H1 (cell line): ENCODE measurements around the gene PKMYT1. TPM values are rescaled to one million over a fixed set of nuclear protein-coding genes. Genes with fewer than 3 reads are reported as not detected.

Source experiments
- CTCF ChIA-PET: fragments of 300-600 bp; sonication (Branson Sonifier 250); formaldehyde crosslinking; loops from one replicate; lab custom pipeline; 2021; ENCODE audit not compliant: partially characterized antibody; lab: Charles Lee
- POLR2A ChIA-PET: fragments of 300-600 bp; sonication (Branson Sonifier 250); formaldehyde crosslinking; loops from one replicate; lab custom pipeline; 2021; ENCODE audit warnings: inconsistent platforms; ENCODE audit not compliant: partially characterized antibody; lab: Charles Lee
- DNase-seq, 2 experiments: peaks; one replicate each; pipeline versions ENCODE4 v3.0.0 to v3.0.0-alpha.2; 2010 to 2022; ENCODE audit warnings: low spot score in 2 of 2, low read depth in 1 of 2, mixed read lengths in 1 of 2
- FAIRE-seq: peaks from 2 replicates; lab custom pipeline; 2011; peaks lifted over from hg19 to GRCh38; lab: Jason Lieb, UNC
- H2AFZ ChIP-seq: 2 replicates; pipeline ENCODE4 v1.8.1; 2012; ENCODE audit warnings: low read length, inconsistent platforms
- H2AK5ac ChIP-seq: 2 replicates; pipeline ENCODE4 v1.6.1; 2013; ENCODE audit warnings: low read depth, low read length
- H2BK120ac ChIP-seq: replicated peaks from 2 replicates; pipeline ENCODE3; 2013; ENCODE audit warnings: low read depth, low read length, inconsistent platforms
- H2BK12ac ChIP-seq: 2 replicates; pipeline ENCODE4 v1.6.1; 2013; ENCODE audit warnings: low read depth, low read length
- H2BK15ac ChIP-seq: 2 replicates; pipeline ENCODE4 v1.6.1; 2013; ENCODE audit warnings: low read length
- H2BK20ac ChIP-seq: 2 replicates; pipeline ENCODE4 v1.6.1; 2013; ENCODE audit warnings: low read length
- H2BK5ac ChIP-seq: 2 replicates; pipeline ENCODE4 v1.6.1; 2013; ENCODE audit warnings: low read depth, low read length
- H3K14ac ChIP-seq: 2 replicates; pipeline ENCODE4 v1.6.1; 2013; ENCODE audit warnings: inconsistent platforms; ENCODE audit not compliant: insufficient read length
- H3K18ac ChIP-seq: 2 replicates; pipeline ENCODE4 v1.6.1; 2013; ENCODE audit warnings: low read length; ENCODE audit errors: extremely low read depth
- H3K23ac ChIP-seq: 2 replicates; pipeline ENCODE4 v1.6.1; 2013; ENCODE audit warnings: inconsistent platforms; ENCODE audit not compliant: insufficient read length
- H3K23me2 ChIP-seq: 2 replicates; pipeline ENCODE4 v1.6.1; 2013; ENCODE audit warnings: low read depth, low read length
- H3K27ac ChIP-seq: 2 replicates; pipeline ENCODE4 v1.6.1; 2011; ENCODE audit warnings: low read depth, low read length, inconsistent platforms
- H3K27me3 ChIP-seq, 4 experiments: replicated peaks in 1 of 4; 1 replicate in 1 of 4; 2 replicates in 3 of 4; pipeline versions ENCODE4 v1.6.1 to v1.8.1; 2011 to 2013; ENCODE audit warnings: low read length in 3 of 4, mild to moderate bottlenecking in 3 of 4, inconsistent platforms in 2 of 4, mixed read lengths in 2 of 4, moderate library complexity in 1 of 4; ENCODE audit not compliant: control insufficient read depth in 3 of 4, insufficient read depth in 3 of 4; ENCODE audit errors: extremely low read depth in 1 of 4
- H3K36me3 ChIP-seq, 4 experiments: 2 replicates each; pipeline versions ENCODE4 v1.6.1 to v1.8.1; 2011 to 2013; ENCODE audit warnings: mild to moderate bottlenecking in 4 of 4, low read length in 3 of 4, moderate library complexity in 2 of 4, control low read depth in 1 of 4, inconsistent platforms in 1 of 4; ENCODE audit not compliant: insufficient read depth in 4 of 4, control insufficient read depth in 2 of 4
- H3K4ac ChIP-seq: replicated peaks from 2 replicates; pipeline ENCODE3; 2013; ENCODE audit warnings: low read length, low read depth, mixed read lengths, inconsistent platforms; ENCODE audit not compliant: insufficient read length
- H3K4me1 ChIP-seq, 4 experiments: replicated peaks in 1 of 4; 1 replicate in 1 of 4; 2 replicates in 3 of 4; pipeline versions ENCODE4 v1.6.1 to v1.8.1; 2011 to 2013; ENCODE audit warnings: low read length in 3 of 4, inconsistent platforms in 2 of 4, mixed read lengths in 1 of 4; ENCODE audit not compliant: insufficient read depth in 4 of 4, control insufficient read depth in 3 of 4
- H3K4me2 ChIP-seq, 2 experiments: 2 replicates each; pipeline versions ENCODE4 v1.6.1 to v1.8.1; 2011 to 2013; ENCODE audit warnings: low read depth in 2 of 2, low read length in 2 of 2, control low read depth in 1 of 2, inconsistent platforms in 1 of 2, mild to moderate bottlenecking in 1 of 2; ENCODE audit not compliant: insufficient read depth in 1 of 2
- H3K4me3 ChIP-seq, 4 experiments: fragments of 200-600, 300-600 bp in 1 of 4; sonication (generic), shearing (Covaris generic), sonication (Bioruptor Twin) in 1 of 4; 2 replicates each; pipeline versions ENCODE4 v1.5.1 to v1.8.1; 2011 to 2016; ENCODE audit warnings: low read length in 4 of 4, low read depth in 3 of 4, control low read depth in 2 of 4, inconsistent platforms in 2 of 4, mild to moderate bottlenecking in 2 of 4, mixed read lengths in 1 of 4, moderate library complexity in 1 of 4; ENCODE audit not compliant: insufficient read depth in 2 of 4; ENCODE audit errors: extremely low read depth in 1 of 4
- H3K56ac ChIP-seq: replicated peaks from 2 replicates; pipeline ENCODE3; 2013; ENCODE audit warnings: low read depth, mild to moderate bottlenecking, mixed read lengths, low read length, inconsistent platforms; ENCODE audit not compliant: insufficient read length
- H3K79me1 ChIP-seq: 2 replicates; pipeline ENCODE4 v1.6.1; 2013; ENCODE audit warnings: low read depth, low read length, control low read depth
- H3K79me2 ChIP-seq, 2 experiments: 2 replicates each; pipeline versions ENCODE4 v1.6.1 to v1.8.1; 2012 to 2013; ENCODE audit warnings: low read length in 2 of 2, mild to moderate bottlenecking in 2 of 2, inconsistent platforms in 1 of 2; ENCODE audit not compliant: insufficient read depth in 2 of 2, control insufficient read depth in 1 of 2
- H3K9ac ChIP-seq, 4 experiments: replicated peaks in 1 of 4; 1 replicate in 1 of 4; 2 replicates in 3 of 4; pipeline versions ENCODE4 v1.6.1 to v1.8.1; 2011 to 2013; ENCODE audit warnings: low read depth in 3 of 4, low read length in 3 of 4, control low read depth in 2 of 4, mild to moderate bottlenecking in 2 of 4, moderate library complexity in 2 of 4, inconsistent platforms in 1 of 4; ENCODE audit errors: extremely low read depth in 1 of 4
- H3K9me3 ChIP-seq, 2 experiments: 2 replicates each; pipeline versions ENCODE4 v1.6.1 to v1.8.1; 2012 to 2013; ENCODE audit warnings: mild to moderate bottlenecking in 2 of 2, moderate library complexity in 2 of 2, control low read depth in 1 of 2, inconsistent platforms in 1 of 2, low read depth in 1 of 2, low read length in 1 of 2, mixed read lengths in 1 of 2; ENCODE audit not compliant: insufficient read depth in 2 of 2
- H4K20me1 ChIP-seq, 2 experiments: replicated peaks in 1 of 2; 2 replicates each; pipeline versions ENCODE3 to v1.8.1; 2011 to 2013; ENCODE audit warnings: inconsistent platforms in 2 of 2, low read length in 2 of 2, mild to moderate bottlenecking in 1 of 2; ENCODE audit not compliant: insufficient read depth in 2 of 2, control insufficient read depth in 1 of 2
- H4K5ac ChIP-seq: 2 replicates; pipeline ENCODE4 v1.6.1; 2013; ENCODE audit warnings: low read length, low read depth, mixed read lengths, inconsistent platforms; ENCODE audit not compliant: insufficient read length
- H4K8ac ChIP-seq: 2 replicates; pipeline ENCODE4 v1.8.0; 2013; ENCODE audit warnings: mild to moderate bottlenecking, moderate library complexity, low read length, inconsistent platforms; ENCODE audit not compliant: insufficient read depth; ENCODE audit errors: extremely low read depth
- H4K91ac ChIP-seq: replicated peaks from 2 replicates; pipeline ENCODE3; 2013; ENCODE audit warnings: low read length, mixed read lengths, inconsistent platforms; ENCODE audit not compliant: insufficient read length
- BRCA1 ChIP-seq: IDR thresholded peaks from 2 replicates; pipeline ENCODE4 v1.6.1; 2012; ENCODE audit warnings: low read depth, low read length, improper control_type of control experiment
- CBX8 ChIP-seq: fragments of 300-800, 300-1000 bp; sonication (generic); IDR thresholded peaks from 2 replicates; pipeline ENCODE4 v1.7.1; 2016; ENCODE audit warnings: low read depth, low read length, borderline replicate concordance
- CTBP2 ChIP-seq: IDR thresholded peaks from 2 replicates; pipeline ENCODE4 v1.7.0; 2011; ENCODE audit warnings: borderline replicate concordance, mild to moderate bottlenecking, moderate library complexity, mixed read lengths, low read length; ENCODE audit not compliant: insufficient read depth, insufficient read length
- EZH2 ChIP-seq: fragments of 200-600 bp; sonication (generic); IDR thresholded peaks from 2 replicates; pipeline ENCODE4 v1.7.1; 2012; ENCODE audit warnings: low read depth, mild to moderate bottlenecking, moderate library complexity, low read length, inconsistent platforms; ENCODE audit not compliant: severe bottlenecking
- POLR2A ChIP-seq, 2 experiments: IDR thresholded peaks; 1 replicate in 1 of 2; 2 replicates in 1 of 2; pipeline ENCODE4 v1.6.1; 2011; ENCODE audit warnings: low read depth in 2 of 2, low read length in 2 of 2, mild to moderate bottlenecking in 2 of 2; ENCODE audit errors: control extremely low read depth in 1 of 2
- POLR2AphosphoS5 ChIP-seq: IDR thresholded peaks from 2 replicates; pipeline ENCODE4 v1.6.1; 2011; ENCODE audit warnings: low read depth, low read length
- SAP30 ChIP-seq: fragments of 300-600 bp; sonication (generic); IDR thresholded peaks from 2 replicates; pipeline ENCODE4 v1.7.1; 2012; ENCODE audit warnings: low read length, moderate library complexity, mild to moderate bottlenecking, inconsistent platforms; ENCODE audit not compliant: insufficient read depth, insufficient replicate concordance
- WGBS, 2 experiments: shearing (Covaris generic) in 1 of 2; methylation state at CpG; one replicate each; pipeline versions ENCODE4 v1.1.6 to v1.1.7; 2013 to 2015; ENCODE audit warnings: low lambda C conversion rate in 2 of 2, mixed read lengths in 2 of 2, inconsistent platforms in 1 of 2, low coverage in 1 of 2, missing lambda C conversion rate in 1 of 2; ENCODE audit not compliant: insufficient replicate concordance in 2 of 2, insufficient coverage in 1 of 2, insufficient read length in 1 of 2; ENCODE audit errors: extremely low coverage in 1 of 2, missing lambda C conversion rate in 1 of 2; 5-methylcytosine and 5-hydroxymethylcytosine counted together
- polyA plus RNA-seq, 7 experiments: library from polyadenylated mRNA; depleted of rRNA in 3 of 7; stranded (reverse) in 5 of 7; unstranded in 2 of 7; fragments of >200 nt in 5 of 7; fragments of 200-250 nt in 2 of 7; gene quantifications; 1 replicate in 5 of 7; 2 replicates in 1 of 7; 4 replicates in 1 of 7; pipeline versions ENCODE4 v1.2.1 to v1.2.3, GENCODE V29; 2011 to 2013; ENCODE audit warnings: missing spikeins in 2 of 7, mixed read lengths in 2 of 7
- total RNA-seq: library from RNA; stranded (reverse); fragmentation: NEBNext Ultra II Directional; extraction: Animal tissue kit (Norgen Biotek cat#: 25700); gene quantifications from 2 replicates; pipeline ENCODE4 v1.2.1, GENCODE V29; 2021
- TF ChIP-seq, protein P1 (sequence below): IDR thresholded peaks from 2 replicates; pipeline ENCODE4 v1.6.1; 2012; ENCODE audit warnings: low read length, inconsistent platforms
- TF ChIP-seq, protein P2 (sequence below): IDR thresholded peaks from 2 replicates; pipeline ENCODE4 v1.6.1; 2011; ENCODE audit warnings: low read length, improper control_type of control experiment

The PKMYT1 gene
- total and polyA plus RNA-seq, 2 of the 8 experiments (the other 6 are each of a cell fraction or from before 2014, with no cell fraction given) = 74.7 to 85.2 TPM

DNA sequence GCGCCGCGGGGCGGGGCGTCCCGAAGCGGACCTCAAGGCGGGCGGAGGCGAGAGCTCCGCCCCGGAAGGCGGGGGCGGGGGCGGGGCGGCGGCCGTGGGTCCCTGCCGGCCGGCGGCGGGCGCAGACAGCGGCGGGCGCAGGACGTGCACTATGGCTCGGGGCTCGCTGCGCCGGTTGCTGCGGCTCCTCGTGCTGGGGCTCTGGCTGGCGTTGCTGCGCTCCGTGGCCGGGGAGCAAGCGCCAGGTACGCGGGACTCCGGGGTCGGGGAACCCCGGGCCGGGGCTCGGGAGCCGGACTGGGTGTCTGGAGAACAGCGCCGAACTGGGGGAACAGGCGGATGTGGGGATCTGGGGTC, 40.0 kb upstream of the PKMYT1 start, which contains the start of gene TNFRSF12A:
TNFRSF12A (plus strand) TSS at position 122 of the 357 bp plus-strand sequence; CDS start at position 152, 30 bp downstream.
- 0% methylated on average over 8 of the region's 49 CpGs; no CpG with 5 or more reads in 1 of the 2 experiments for WGBS, 2 experiments
- H3K27me3 ChIP-seq = no peaks in the 10 kb centered on the region
- H2BK12ac ChIP-seq = peak within 1 kb of the TSS; percentile 50
- H3K36me3 ChIP-seq = peaks cover 6 to 14% (median 9%) of the 10 kb centered on the region in 4 experiments; a peak in 6 of 8 replicates
- no peak within 1 kb of the TSS for H2BK15ac ChIP-seq
- H3K27ac ChIP-seq = peak within 1 kb of the TSS; percentile 83
- peak within 1 kb of the TSS; percentile 94 for H2BK5ac ChIP-seq
- H3K23me2 ChIP-seq = peaks cover 28% of the 10 kb centered on the region
- H3K79me1 ChIP-seq = peaks cover 6% of the 10 kb centered on the region; the same call in 1 of the 2 replicates
- FAIRE-seq = no peak
- peak within 1 kb of the TSS; percentile 88 for H4K5ac ChIP-seq
- H3K4me1 ChIP-seq = peaks cover 5 to 29% (median 24%) of the 10 kb centered on the region in 4 experiments
- H3K23ac ChIP-seq = no peak within 1 kb of the TSS
- H4K91ac ChIP-seq = peak within 1 kb of the TSS; percentile 96
- H3K9me3 ChIP-seq = no peaks in the 10 kb centered on the region
- DNase-seq = peak in 1 of 2 experiments; percentile 85
- peak within 1 kb of the TSS; percentile 43 for H3K56ac ChIP-seq
- peak within 1 kb of the TSS; percentile 98 for H3K18ac ChIP-seq
- H3K9ac ChIP-seq = peak within 1 kb of the TSS; percentile 60 to 92 (median 89)
- peak within 1 kb of the TSS; percentile 83 to 88 for H3K4me2 ChIP-seq
- CTCF ChIA-PET = interaction anchor here (0.8 to 23.8 kb wide), 7 partner anchors 11 to 94 kb away, joined by 3 to 639 read pairs (median 8); partner anchors contain the start of genes CLDN9 and PAQR4
- no peak within 1 kb of the TSS for H2BK120ac ChIP-seq
- no peak within 1 kb of the TSS for H2AFZ ChIP-seq
- POLR2A ChIA-PET = interaction anchor here (1.0 to 35.7 kb wide), 15 partner anchors 3 to 263 kb away, joined by 3 to 1808 read pairs (median 12); partner anchors contain the start of genes BICDL2, CLDN6, CLDN9 and HCFC1R1
- H3K4me3 ChIP-seq = peak within 1 kb of the TSS; percentile 74 to 97 (median 94)
- peaks cover 11 to 27% of the 10 kb centered on the region in 2 experiments for H3K79me2 ChIP-seq
- no peak within 1 kb of the TSS for H2BK20ac ChIP-seq
- H4K20me1 ChIP-seq = peaks cover 13 to 20% of the 10 kb centered on the region in 2 experiments
- peak within 1 kb of the TSS; percentile 88; the same call in 1 of the 2 replicates for H2AK5ac ChIP-seq
- peak within 1 kb of the TSS; percentile 80 for H4K8ac ChIP-seq
- peak within 1 kb of the TSS; percentile 99 for H3K4ac ChIP-seq
- H3K14ac ChIP-seq = peak within 1 kb of the TSS; percentile 37
- TF ChIP-seq EZH2 = no peak
- TF ChIP-seq POLR2A (IDR thresholded peaks at IDR 0.05; ENCODE audit: control extremely low read depth in 1 of 2, low read depth in 2 of 2, low read length in 2 of 2) = peak; percentile 19 to 68; a peak in 2 of 3 replicates
- TF ChIP-seq POLR2AphosphoS5 = no peak; the same call in none of the 2 replicates
- TF ChIP-seq, protein P1, sequence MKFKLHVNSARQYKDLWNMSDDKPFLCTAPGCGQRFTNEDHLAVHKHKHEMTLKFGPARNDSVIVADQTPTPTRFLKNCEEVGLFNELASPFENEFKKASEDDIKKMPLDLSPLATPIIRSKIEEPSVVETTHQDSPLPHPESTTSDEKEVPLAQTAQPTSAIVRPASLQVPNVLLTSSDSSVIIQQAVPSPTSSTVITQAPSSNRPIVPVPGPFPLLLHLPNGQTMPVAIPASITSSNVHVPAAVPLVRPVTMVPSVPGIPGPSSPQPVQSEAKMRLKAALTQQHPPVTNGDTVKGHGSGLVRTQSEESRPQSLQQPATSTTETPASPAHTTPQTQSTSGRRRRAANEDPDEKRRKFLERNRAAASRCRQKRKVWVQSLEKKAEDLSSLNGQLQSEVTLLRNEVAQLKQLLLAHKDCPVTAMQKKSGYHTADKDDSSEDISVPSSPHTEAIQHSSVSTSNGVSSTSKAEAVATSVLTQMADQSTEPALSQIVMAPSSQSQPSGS = no peak
- no peak for TF ChIP-seq CBX8
- no peak for TF ChIP-seq CTBP2
- no peak for TF ChIP-seq BRCA1
- TF ChIP-seq SAP30 = no peak
- TF ChIP-seq, protein P2, sequence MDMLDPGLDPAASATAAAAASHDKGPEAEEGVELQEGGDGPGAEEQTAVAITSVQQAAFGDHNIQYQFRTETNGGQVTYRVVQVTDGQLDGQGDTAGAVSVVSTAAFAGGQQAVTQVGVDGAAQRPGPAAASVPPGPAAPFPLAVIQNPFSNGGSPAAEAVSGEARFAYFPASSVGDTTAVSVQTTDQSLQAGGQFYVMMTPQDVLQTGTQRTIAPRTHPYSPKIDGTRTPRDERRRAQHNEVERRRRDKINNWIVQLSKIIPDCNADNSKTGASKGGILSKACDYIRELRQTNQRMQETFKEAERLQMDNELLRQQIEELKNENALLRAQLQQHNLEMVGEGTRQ = no peak
